HCT116 (cell line): ENCODE data around the gene ZSWIM5. TPM values are rescaled to one million over a fixed set of nuclear protein-coding genes. Genes with fewer than 3 reads are reported as not detected.

Experiments used
- ATAC-seq: fragments of 200-7000 bp; cut with Tn5 transposase; 2 replicates; pipeline ENCODE4 v1.9.1; 2020; ENCODE audit warnings: mild to moderate bottlenecking, moderate library complexity
- BruUV-seq: library from RNA; stranded (reverse); fragments of 400-500 nt; replicated peaks from 2 replicates; lab custom pipeline; 2021; lab: Mats Ljungman, UMichigan
- CTCF ChIA-PET: fragments of 300-600 bp; sonication (Branson Sonifier 250); formaldehyde crosslinking; loops from one replicate; lab custom pipeline; 2021; ENCODE audit warnings: antibody characterized with exemption; lab: Charles Lee
- POLR2A ChIA-PET: fragments of 300-600, 350-600 bp; sonication (Branson Sonifier 250); formaldehyde crosslinking; loops from one replicate; lab custom pipeline; 2021; ENCODE audit warnings: antibody characterized with exemption; lab: Charles Lee
- RAD21 ChIA-PET, 2 experiments: fragments of 300-600 bp; sonication (Branson Sonifier 250); formaldehyde crosslinking; loops; one replicate each; lab custom pipeline; 2023; ENCODE audit warnings: low total read pairs in 2 of 2; ENCODE audit not compliant: uncharacterized antibody in 2 of 2, unreplicated experiment in 2 of 2, low non-redundant PET in 1 of 2; lab: Charles Lee
- DNase-seq: peaks from one replicate; pipeline ENCODE4 v3.0.0-alpha.2; 2010; ENCODE audit warnings: low read depth, low spot score
- H2AFZ ChIP-seq: fragments of 200-600 bp; shearing (Covaris generic), sonication (generic); 2 replicates; pipeline ENCODE4 v1.6.1; 2017; ENCODE audit warnings: low read depth, mixed run types, mixed read lengths, antibody characterized with exemption, low read length; ENCODE audit not compliant: poor library complexity, severe bottlenecking
- H3K27ac ChIP-seq: 2 replicates; pipeline ENCODE4 v1.5.1; 2012; ENCODE audit warnings: low read depth, low read length
- H3K27me3 ChIP-seq: fragments of 200-600 bp; sonication (generic); 2 replicates; pipeline ENCODE4 v1.6.1; 2016; ENCODE audit warnings: mixed run types, low read length, mixed read lengths; ENCODE audit not compliant: insufficient read depth
- H3K36me3 ChIP-seq, 2 experiments: fragments of 200-500 bp in 1 of 2; fragments of 200-600 bp in 1 of 2; sonication (Bioruptor generic) in 1 of 2; sonication (generic) in 1 of 2; 2 replicates each; pipeline versions ENCODE4 v1.5.1 to v1.6.1; 2014 to 2016; ENCODE audit warnings: low read length in 2 of 2, inconsistent platforms in 1 of 2, mixed read lengths in 1 of 2, mixed run types in 1 of 2; ENCODE audit not compliant: insufficient read depth in 2 of 2, control insufficient read depth in 1 of 2
- H3K4me1 ChIP-seq, 2 experiments: fragments of 200-600 bp in 1 of 2; sonication (generic) in 1 of 2; 2 replicates each; pipeline versions ENCODE4 v1.5.1 to v1.6.1; 2012 to 2017; ENCODE audit warnings: low read length in 2 of 2, inconsistent platforms in 1 of 2, mild to moderate bottlenecking in 1 of 2, mixed read lengths in 1 of 2, mixed run types in 1 of 2, moderate library complexity in 1 of 2; ENCODE audit not compliant: insufficient read depth in 2 of 2, control insufficient read depth in 1 of 2
- H3K4me2 ChIP-seq: fragments of 200-600 bp; sonication (generic); 2 replicates; pipeline ENCODE4 v1.6.1; 2017; ENCODE audit warnings: mixed run types, low read length, mixed read lengths
- H3K4me3 ChIP-seq, 2 experiments: fragments of 200-600 bp in 1 of 2; sonication (generic) in 1 of 2; replicated peaks in 1 of 2; 2 replicates each; pipeline ENCODE4 v1.5.1; 2011 to 2016; ENCODE audit warnings: low read length in 2 of 2, control low read depth in 1 of 2, low read depth in 1 of 2, mild to moderate bottlenecking in 1 of 2, mixed read lengths in 1 of 2, mixed run types in 1 of 2
- H3K79me2 ChIP-seq: fragments of 200-600 bp; sonication (generic); 2 replicates; pipeline ENCODE4 v1.6.1; 2017; ENCODE audit warnings: mild to moderate bottlenecking, mixed run types, low read length, moderate library complexity, mixed read lengths; ENCODE audit not compliant: insufficient read depth
- H3K9ac ChIP-seq: fragments of 200-600 bp; sonication (generic); 2 replicates; pipeline ENCODE4 v1.6.1; 2016; ENCODE audit warnings: low read length, mixed read lengths
- H3K9me2 ChIP-seq: fragments of 200-600 bp; sonication (generic), shearing (Covaris generic); 2 replicates; pipeline ENCODE4 v1.6.1; 2017; ENCODE audit warnings: mixed run types, mild to moderate bottlenecking, moderate library complexity; ENCODE audit not compliant: insufficient read depth
- H3K9me3 ChIP-seq, 2 experiments: fragments of 200-500 bp in 1 of 2; fragments of 200-600 bp in 1 of 2; sonication (Bioruptor generic) in 1 of 2; sonication (generic) in 1 of 2; 2 replicates each; pipeline ENCODE4 v1.6.1; 2014 to 2017; ENCODE audit warnings: low read length in 2 of 2, mixed read lengths in 2 of 2, inconsistent platforms in 1 of 2, low read depth in 1 of 2, mild to moderate bottlenecking in 1 of 2, mixed run types in 1 of 2, moderate library complexity in 1 of 2; ENCODE audit not compliant: control insufficient read depth in 1 of 2, insufficient read depth in 1 of 2
- H4K20me1 ChIP-seq: fragments of 200-600 bp; sonication (generic), shearing (Covaris generic); 2 replicates; pipeline ENCODE4 v1.6.1; 2017; ENCODE audit warnings: mixed run types, mild to moderate bottlenecking, moderate library complexity; ENCODE audit not compliant: insufficient read depth
- CBX3 ChIP-seq: IDR thresholded peaks from 2 replicates; pipeline ENCODE4 v1.6.1; 2012; ENCODE audit warnings: low read depth
- CEBPB ChIP-seq: IDR thresholded peaks from 2 replicates; pipeline ENCODE4 v1.6.1; 2012; ENCODE audit warnings: low read depth
- CTCF ChIP-seq, 3 experiments: fragments of 200-600 bp in 1 of 3; sonication (generic) in 1 of 3; IDR thresholded peaks in 2 of 3; conservative IDR thresholded peaks in 1 of 3; 2 replicates each; pipeline ENCODE4 v1.5.1; 2012 to 2017; ENCODE audit warnings: low read depth in 2 of 3, low read length in 2 of 3, antibody characterized with exemption in 1 of 3, borderline replicate concordance in 1 of 3, control low read depth in 1 of 3, mild to moderate bottlenecking in 1 of 3, mixed read lengths in 1 of 3, mixed run types in 1 of 3, moderate library complexity in 1 of 3; ENCODE audit not compliant: insufficient read depth in 1 of 3
- EGR1 ChIP-seq: IDR thresholded peaks from 2 replicates; pipeline ENCODE4 v1.6.1; 2012; ENCODE audit warnings: low read depth
- EZH2 ChIP-seq: fragments of 200-600 bp; sonication (generic); IDR thresholded peaks from 2 replicates; pipeline ENCODE4 v1.6.1; 2017; ENCODE audit warnings: antibody characterized with exemption, mixed run types
- EZH2phosphoT487 ChIP-seq: fragments of 200-600 bp; IDR thresholded peaks from 2 replicates; pipeline ENCODE4 v1.6.1; 2018; ENCODE audit warnings: antibody characterized with exemption, borderline replicate concordance
- FOSL1 ChIP-seq: IDR thresholded peaks from 2 replicates; pipeline ENCODE4 v1.6.1; 2012; ENCODE audit warnings: low read depth
- JUND ChIP-seq: IDR thresholded peaks from 2 replicates; pipeline ENCODE4 v1.6.1; 2012
- POLR2A ChIP-seq: IDR thresholded peaks from 2 replicates; pipeline ENCODE4 v1.7.0; 2011; ENCODE audit warnings: borderline replicate concordance; ENCODE audit not compliant: insufficient read depth, insufficient read length; ENCODE audit errors: extremely low read depth
- POLR2AphosphoS5 ChIP-seq: IDR thresholded peaks from 2 replicates; pipeline ENCODE4 v1.6.1; 2011; ENCODE audit warnings: mild to moderate bottlenecking, low read depth, low read length, moderate library complexity
- REST ChIP-seq: IDR thresholded peaks from 2 replicates; pipeline ENCODE4 v1.6.1; 2012; ENCODE audit warnings: low read depth
- SIN3A ChIP-seq: IDR thresholded peaks from 2 replicates; pipeline ENCODE4 v1.6.1; 2012; ENCODE audit warnings: low read depth
- SP1 ChIP-seq: IDR thresholded peaks from 2 replicates; pipeline ENCODE4 v1.6.1; 2012; ENCODE audit warnings: low read depth
- SRF ChIP-seq: IDR thresholded peaks from 2 replicates; pipeline ENCODE4 v1.6.1; 2012; ENCODE audit warnings: low read depth
- YY1 ChIP-seq: IDR thresholded peaks from 2 replicates; pipeline ENCODE4 v1.6.1; 2011; ENCODE audit warnings: low read length, low read depth, moderate library complexity, mild to moderate bottlenecking; ENCODE audit not compliant: insufficient replicate concordance; ENCODE audit errors: extremely low read depth
- ZBTB33 ChIP-seq: IDR thresholded peaks from 2 replicates; pipeline ENCODE4 v1.6.1; 2011; ENCODE audit warnings: mild to moderate bottlenecking, low read length, moderate library complexity; ENCODE audit not compliant: insufficient replicate concordance; ENCODE audit errors: extremely low read depth
- ZNF274 ChIP-seq: fragments of 200-500 bp; sonication (Bioruptor generic); IDR thresholded peaks from 2 replicates; pipeline ENCODE4 v1.6.1; 2014; ENCODE audit warnings: mild to moderate bottlenecking, low read depth, low read length, inconsistent platforms
- intact Hi-C: fragments of 100-400 bp; cut with micrococcal nuclease; formaldehyde crosslinking; loops from 2 replicates; pipeline ENCODE4 v1.10.0; 2022
- total RNA-seq: library from RNA; stranded (reverse); gene quantifications from one replicate; pipeline ENCODE4 v1.2.1, GENCODE V29; 2021; ENCODE audit not compliant: unreplicated experiment
- TF ChIP-seq, protein P1 (sequence below): IDR thresholded peaks from 2 replicates; pipeline ENCODE4 v1.6.1; 2012

ZSWIM5 gene
- total RNA-seq, 1 experiment from 2014 or later = 1.1 TPM

DNA sequence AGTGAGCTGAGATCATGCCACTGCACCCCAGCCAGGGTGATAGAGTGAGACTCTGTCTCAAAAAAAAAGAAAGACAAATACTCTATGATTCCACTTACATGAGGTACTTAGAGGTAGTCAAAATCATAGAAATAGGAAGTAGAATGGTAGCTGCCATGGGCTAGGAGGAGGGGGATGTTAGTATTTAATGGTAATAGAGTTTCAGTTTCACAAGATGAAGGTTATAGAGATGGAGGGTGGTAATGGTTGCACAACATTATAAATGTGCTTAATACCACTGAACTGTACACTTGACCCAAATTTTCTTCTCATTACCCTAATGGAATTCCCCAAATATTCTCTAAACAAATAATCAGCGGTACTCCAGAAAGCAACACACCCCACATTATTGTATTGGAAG is 232.8 kb downstream of the ZSWIM5 start:
- H3K36me3 ChIP-seq = peaks cover 7 to 15% of the 10 kb centered on the region in 2 experiments; a peak in 3 of 4 replicates
- DNase-seq (no peak), ATAC-seq (no peak)
- CTCF ChIA-PET = no interaction called here
- TF ChIP-seq JUND (no peak), POLR2A (no peak), CTCF (IDR thresholded peaks at IDR 0.05 in 2 of 3, conservative IDR thresholded peaks at IDR 0.05 in 1 of 3; ENCODE audit: borderline replicate concordance in 1 of 3, insufficient read depth in 1 of 3, low read depth in 2 of 3, low read length in 2 of 3) (no peak), EZH2phosphoT487 (no peak), EGR1 (no peak), ZBTB33 (no peak), CBX3 (no peak), EZH2 (no peak), SP1 (no peak), ZNF274 (no peak), FOSL1 (no peak), SRF (no peak), REST (no peak), CEBPB (no peak), POLR2AphosphoS5 (no peak), YY1 (no peak), SIN3A (no peak)
- TF ChIP-seq, protein P1, sequence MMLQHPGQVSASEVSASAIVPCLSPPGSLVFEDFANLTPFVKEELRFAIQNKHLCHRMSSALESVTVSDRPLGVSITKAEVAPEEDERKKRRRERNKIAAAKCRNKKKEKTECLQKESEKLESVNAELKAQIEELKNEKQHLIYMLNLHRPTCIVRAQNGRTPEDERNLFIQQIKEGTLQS = no peak
- TF ChIP-seq, all 23 proteins: peak for 0
- ChIA-PET POLR2A (no interaction called here), RAD21 (no interaction called here)
- H3K9ac ChIP-seq = no peak overlapping the region
- H3K79me2 ChIP-seq = no peaks in the 10 kb centered on the region; the same call in 1 of the 2 replicates
- peaks cover 4 to 6% of the 10 kb centered on the region in 2 experiments; a peak in 3 of 4 replicates for H3K4me1 ChIP-seq
- no peaks in the 10 kb centered on the region for H3K9me3 ChIP-seq
- no peaks in the 10 kb centered on the region for H3K27me3 ChIP-seq
- no peak overlapping the region for H3K4me2 ChIP-seq
- H4K20me1 ChIP-seq = no peaks in the 10 kb centered on the region
- H3K4me3 ChIP-seq = no peak overlapping the region
- no peaks in the 10 kb centered on the region for H3K9me2 ChIP-seq
- H3K27ac ChIP-seq = no peak overlapping the region
- no peak overlapping the region for H2AFZ ChIP-seq
- intact Hi-C loops = no loop called here
- BruUV-seq = no TSS peak
